ENCODE measurements around the gene MPPE1. TPM values are rescaled to one million over a fixed set of nuclear protein-coding genes. Genes with fewer than 3 reads are reported as not detected.

Gene MPPE1
- total and polyA plus RNA-seq, 2 of the 4 experiments (the other 2 are of a cell fraction), result 13.8 to 19.9 TPM

DNA sequence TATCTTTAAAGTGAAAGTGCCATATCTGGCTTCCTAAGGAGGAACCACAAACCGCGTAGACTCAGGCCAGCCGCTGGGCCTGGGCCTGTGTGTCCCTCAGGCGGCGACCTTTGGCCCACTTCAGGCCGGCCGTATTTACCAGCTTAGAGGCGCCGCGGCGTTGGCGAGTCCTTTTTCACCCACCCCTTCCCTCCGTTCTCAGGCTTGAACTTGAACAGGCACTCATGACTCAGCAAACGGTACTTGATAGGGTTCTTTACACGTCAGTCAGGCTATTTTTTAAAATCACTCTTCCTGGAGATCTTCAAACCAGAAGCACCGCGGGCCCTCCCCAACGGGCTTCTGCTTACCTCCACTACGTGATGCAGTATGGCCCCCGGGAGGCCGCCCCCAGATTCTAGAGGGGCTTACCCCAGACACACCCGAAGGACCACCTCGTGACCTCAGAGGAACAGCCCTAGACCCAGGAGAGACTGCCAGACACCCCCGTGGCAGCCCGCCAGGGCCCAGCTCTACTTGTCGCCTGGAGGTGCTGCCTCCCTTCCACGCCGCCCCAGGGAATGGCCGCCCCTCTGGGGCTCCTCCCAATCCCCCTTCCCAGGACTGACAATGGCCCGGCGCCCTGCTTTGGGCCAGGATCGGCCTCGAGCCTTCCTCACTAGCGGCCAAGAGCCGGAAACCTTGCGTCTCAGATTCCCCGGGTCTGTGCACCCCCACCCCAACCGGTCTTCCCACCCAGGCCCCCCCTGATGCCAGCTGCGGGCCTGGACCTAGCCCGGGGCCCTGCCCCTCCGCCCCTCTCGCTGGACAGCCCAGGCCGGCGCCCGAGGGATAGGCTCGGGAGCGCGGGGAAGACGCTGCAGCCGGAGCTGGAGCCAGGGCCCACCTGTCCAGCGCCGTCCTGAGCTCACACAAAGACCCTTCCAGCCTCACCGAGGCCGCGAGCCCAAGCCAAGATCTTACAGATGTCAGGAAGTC, 39.4 kb upstream of the MPPE1 start:
- Histone ChIP-seq H4K91ac (ENCODE audit: insufficient read depth, low read depth, low read length) (peak overlapping the region; percentile 94), H3K9me1 (ENCODE audit: insufficient read depth, low read length) (0 out of 2 replicates have a peak, but pooled peaks cover 2% of the 10 kb centered on the region), H2BK15ac (ENCODE audit: low read depth, low read length) (peak overlapping the region; percentile 78; the same call in 1 of the 3 replicates), H3K4me3 (ENCODE audit: insufficient read depth, low read depth, low read length) (no peak overlapping the region), H3K27me3 (ENCODE audit: control insufficient read depth, insufficient read depth, low read length) (no peaks in the 10 kb centered on the region), H2AK5ac (ENCODE audit: low read depth, low read length) (peak overlapping the region; percentile 81; the same call in 1 of the 2 replicates), H2BK120ac (ENCODE audit: low read depth, low read length) (peak overlapping the region; percentile 94), H2BK20ac (ENCODE audit: low read depth, low read length) (peak overlapping the region; percentile 87), H3K4me1 (ENCODE audit: control insufficient read depth, insufficient read depth, low read length) (peaks cover 24% of the 10 kb centered on the region), H3K14ac (replicated peaks; ENCODE audit: low read depth, low read length) (peak overlapping the region; percentile 81), H3K23ac (ENCODE audit: low read depth, low read length) (0 out of 2 replicates have a peak overlapping the region, but pooled peaks have one; percentile 44), H3K56ac (ENCODE audit: extremely low read depth, insufficient read depth, low read length) (0 out of 2 replicates have a peak overlapping the region, but pooled peaks have one; percentile 14), H2AFZ (replicated peaks; ENCODE audit: low read length, poor library complexity) (peak overlapping the region; percentile 89), H3K9me3 (ENCODE audit: control insufficient read depth, insufficient read depth, low read length) (no peaks in the 10 kb centered on the region), H4K5ac (ENCODE audit: low read depth, low read length) (peak overlapping the region; percentile 85), H3K18ac (ENCODE audit: low read depth, low read length) (peak overlapping the region; percentile 67), H3K9ac (ENCODE audit: low read depth, low read length) (peak overlapping the region; percentile 18), H2BK5ac (ENCODE audit: low read depth, low read length, poor library complexity, severe bottlenecking) (peak overlapping the region; percentile 99), H3K27ac (ENCODE audit: insufficient read depth, low read length) (peak overlapping the region; percentile 88), H3K4ac (ENCODE audit: low read depth, low read length) (peak overlapping the region; percentile 85), H3K79me1 (ENCODE audit: low read depth in 1 of 2, low read length in 2 of 2) (no peaks in the 10 kb centered on the region; a peak in 1 of 4 replicates), H4K8ac (ENCODE audit: low read depth in 2 of 2, low read length in 2 of 2) (peak overlapping the region; percentile 71 to 91), H3K4me2 (ENCODE audit: low read depth, low read length) (peak overlapping the region; percentile 21), H4K20me1 (ENCODE audit: insufficient read depth, low read length) (no peaks in the 10 kb centered on the region), H3K36me3 (ENCODE audit: control insufficient read depth, insufficient read depth, low read length) (no peaks in the 10 kb centered on the region), H2AK9ac (replicated peaks; ENCODE audit: low read depth, low read length, poor library complexity) (peak overlapping the region; percentile 57)
- intact Hi-C loops (cut with micrococcal nuclease), result loop anchor here (1.0 to 10.0 kb wide), 3 partner anchors 34 to 327 kb away; partner anchors contain the start of genes CHMP1B and IMPA2
- BruUV-seq (replicated peaks), result no TSS peak
- TF ChIP-seq MAZ (IDR thresholded peaks at IDR 0.05; ENCODE audit: borderline replicate concordance, low read depth, low read length), result peak; percentile 65; the same call in 1 of the 2 replicates
- TF ChIP-seq RAD21 (IDR thresholded peaks at IDR 0.05; ENCODE audit: low read length), result no peak
- TF ChIP-seq BHLHE40 (IDR thresholded peaks at IDR 0.05; ENCODE audit: low read depth, low read length), result no peak
- peak; percentile 52 for TF ChIP-seq RCOR1 (IDR thresholded peaks at IDR 0.05; ENCODE audit: insufficient replicate concordance, low read length)
- TF ChIP-seq, protein P1, sequence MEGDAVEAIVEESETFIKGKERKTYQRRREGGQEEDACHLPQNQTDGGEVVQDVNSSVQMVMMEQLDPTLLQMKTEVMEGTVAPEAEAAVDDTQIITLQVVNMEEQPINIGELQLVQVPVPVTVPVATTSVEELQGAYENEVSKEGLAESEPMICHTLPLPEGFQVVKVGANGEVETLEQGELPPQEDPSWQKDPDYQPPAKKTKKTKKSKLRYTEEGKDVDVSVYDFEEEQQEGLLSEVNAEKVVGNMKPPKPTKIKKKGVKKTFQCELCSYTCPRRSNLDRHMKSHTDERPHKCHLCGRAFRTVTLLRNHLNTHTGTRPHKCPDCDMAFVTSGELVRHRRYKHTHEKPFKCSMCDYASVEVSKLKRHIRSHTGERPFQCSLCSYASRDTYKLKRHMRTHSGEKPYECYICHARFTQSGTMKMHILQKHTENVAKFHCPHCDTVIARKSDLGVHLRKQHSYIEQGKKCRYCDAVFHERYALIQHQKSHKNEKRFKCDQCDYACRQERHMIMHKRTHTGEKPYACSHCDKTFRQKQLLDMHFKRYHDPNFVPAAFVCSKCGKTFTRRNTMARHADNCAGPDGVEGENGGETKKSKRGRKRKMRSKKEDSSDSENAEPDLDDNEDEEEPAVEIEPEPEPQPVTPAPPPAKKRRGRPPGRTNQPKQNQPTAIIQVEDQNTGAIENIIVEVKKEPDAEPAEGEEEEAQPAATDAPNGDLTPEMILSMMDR (conservative IDR thresholded peaks at IDR 0.05; ENCODE audit: low read depth, low read length), result no peak
- peak; percentile 96 for TF ChIP-seq NFE2L2 (IDR thresholded peaks at IDR 0.05; ENCODE audit: low read depth, low read length)
- TF ChIP-seq SMC3 (IDR thresholded peaks at IDR 0.05; ENCODE audit: low read depth, low read length), result no peak
- TF ChIP-seq FOS (IDR thresholded peaks at IDR 0.05; ENCODE audit: low read depth, low read length), result peak; percentile 32; the same call in 1 of the 2 replicates
- TF ChIP-seq MAFK (IDR thresholded peaks at IDR 0.05; ENCODE audit: low read depth, low read length), result peak; percentile 94
- TF ChIP-seq, protein P2, sequence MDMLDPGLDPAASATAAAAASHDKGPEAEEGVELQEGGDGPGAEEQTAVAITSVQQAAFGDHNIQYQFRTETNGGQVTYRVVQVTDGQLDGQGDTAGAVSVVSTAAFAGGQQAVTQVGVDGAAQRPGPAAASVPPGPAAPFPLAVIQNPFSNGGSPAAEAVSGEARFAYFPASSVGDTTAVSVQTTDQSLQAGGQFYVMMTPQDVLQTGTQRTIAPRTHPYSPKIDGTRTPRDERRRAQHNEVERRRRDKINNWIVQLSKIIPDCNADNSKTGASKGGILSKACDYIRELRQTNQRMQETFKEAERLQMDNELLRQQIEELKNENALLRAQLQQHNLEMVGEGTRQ (IDR thresholded peaks at IDR 0.05; ENCODE audit: low read depth, low read length), result peak; percentile 31; the same call in 1 of the 2 replicates
- no peak for TF ChIP-seq RFX5 (IDR thresholded peaks at IDR 0.05; ENCODE audit: low read depth, low read length)
- no peak for TF ChIP-seq MXI1 (IDR thresholded peaks at IDR 0.05; ENCODE audit: borderline replicate concordance, low read depth, low read length)
- TF ChIP-seq POLR2A (IDR thresholded peaks at IDR 0.05; ENCODE audit: low read depth, low read length), result no peak
- no peak for TF ChIP-seq CEBPB (IDR thresholded peaks at IDR 0.05; ENCODE audit: low read depth, low read length)
- in situ Hi-C loops (cut with MboI; ENCODE audit: low sequenced_read_pairs), result no loop called here
- dilution Hi-C loops (cut with HindIII; ENCODE audit: low sequenced_read_pairs, unreplicated experiment), result no loop called here
- peak; percentile 88 for ATAC-seq (ENCODE audit: low read depth)
- ChIA-PET POLR2A (ENCODE audit: unreplicated experiment) (no interaction called here), CTCF (no interaction called here)
- peak; percentile 97 for DNase-seq
- 28% methylated on average over 15 of the region's 55 CpGs; no CpG with 5 or more reads in 1 of the 2 experiments for WGBS, 2 experiments (ENCODE audit: extremely low coverage in 2 of 2, insufficient read length in 1 of 2)

All from IMR-90 (cell line).